ENCODE measurements around the gene KY.

- TF ChIP-seq CTCF (IDR thresholded peaks at IDR 0.05) = no peak
- no peak for TF ChIP-seq EZH2 (IDR thresholded peaks at IDR 0.05; ENCODE audit: borderline replicate concordance, insufficient read depth, low read depth, low read length, poor library complexity, severe bottlenecking)
These were observed 71.6 kb downstream of the KY start for GRCh38 chr3:134579141-134579665.

Measured in B cell (primary cell).